ENCODE results near the gene DLGAP5. TPM values are rescaled to one million over a fixed set of nuclear protein-coding genes. Genes with fewer than 3 reads are reported as not detected.
A peak's percentile ranks its signal among the peaks of the same experiment; 100 is the strongest.

DLGAP5 gene
- total and polyA plus RNA-seq, 8 donors: 1.8 to 57.3 (median 23.0) TPM

- TF ChIP-seq CTCF (IDR thresholded peaks at IDR 0.05): no peak
- intact Hi-C loops (cut with DNase I): no loop called here
- Histone ChIP-seq H3K27ac (no peak overlapping the region), H3K4me1 (no peaks in the 10 kb centered on the region), H3K4me3 (no peak overlapping the region), H3K9me3 (no peaks in the 10 kb centered on the region), H3K36me3 (peaks cover 0 to 7% of the 10 kb centered on the region in 2 donors), H3K27me3 (no peaks in the 10 kb centered on the region)
- ATAC-seq (no peak), DNase-seq (no peak)
These were observed 39.8 kb downstream of the DLGAP5 start for GRCh38 chr14:55151601-55152000.

- Histone ChIP-seq H3K4me1 (no peaks in the 10 kb centered on the region), H3K9me3 (no peaks in the 10 kb centered on the region), H3K27me3 (no peaks in the 10 kb centered on the region), H3K36me3 (peaks cover 4 to 59% of the 10 kb centered on the region in 2 donors), H3K27ac (no peak overlapping the region), H3K4me3 (no peak overlapping the region)
- ATAC-seq (no peak), DNase-seq (no peak)
- no peak for TF ChIP-seq CTCF (IDR thresholded peaks at IDR 0.05)
- intact Hi-C loops (cut with DNase I): loop anchor here in 1 of 2 donors (10.0 kb wide), 1 partner anchor 52 kb away; no protein-coding TSS in a partner anchor
These were observed 45.0 kb downstream of the DLGAP5 start for GRCh38 chr14:55146425-55146824.

- H3K36me3 ChIP-seq: peaks cover 4 to 96% of the 10 kb centered on the region in 2 donors
- no peak overlapping the region for H3K27ac ChIP-seq
- intact Hi-C loops (cut with DNase I): loop anchor here in 1 of 2 donors (10.0 kb wide), 1 partner anchor 48 kb away; no protein-coding TSS in a partner anchor
These were observed 48.9 kb downstream of the DLGAP5 start for GRCh38 chr14:55142466-55142865.

GRCh38 chr14:55141825-55142224 lies 49.6 kb downstream of the DLGAP5 start:
- H3K4me3 ChIP-seq: no peak overlapping the region
- no peaks in the 10 kb centered on the region for H3K9me3 ChIP-seq
- no peak for TF ChIP-seq CTCF (IDR thresholded peaks at IDR 0.05)
- no peak overlapping the region for H3K27ac ChIP-seq
- DNase-seq (no peak), ATAC-seq (no peak)
- H3K27me3 ChIP-seq: no peaks in the 10 kb centered on the region
- peaks cover 4 to 91% of the 10 kb centered on the region in 2 donors for H3K36me3 ChIP-seq
- intact Hi-C loops (cut with DNase I): loop anchor here in 1 of 2 donors (10.0 kb wide), 1 partner anchor 47 kb away; no protein-coding TSS in a partner anchor
- H3K4me1 ChIP-seq: peaks cover 2 to 37% of the 10 kb centered on the region in 2 donors

More at GRCh38 chr14:55142466-55142865, 48.9 kb downstream of the DLGAP5 start:
- Histone ChIP-seq H3K27me3 (no peaks in the 10 kb centered on the region), H3K9me3 (no peaks in the 10 kb centered on the region), H3K4me3 (no peak overlapping the region), H3K4me1 (peaks cover 0 to 31% of the 10 kb centered on the region in 2 donors)
- no peak for ATAC-seq
- DNase-seq: no peak
- TF ChIP-seq CTCF (IDR thresholded peaks at IDR 0.05): no peak

- DNase-seq (no peak), ATAC-seq (no peak)
- no peak for TF ChIP-seq CTCF (IDR thresholded peaks at IDR 0.05)
- Histone ChIP-seq H3K4me1 (peaks cover 9 to 55% of the 10 kb centered on the region in 2 donors), H3K9me3 (no peaks in the 10 kb centered on the region), H3K4me3 (no peak overlapping the region), H3K36me3 (peaks cover 4 to 88% of the 10 kb centered on the region in 2 donors), H3K27ac (peak overlapping the region in 1 of 2 donors; percentile 39), H3K27me3 (no peaks in the 10 kb centered on the region)
- intact Hi-C loops (cut with DNase I): loop anchor here in 1 of 2 donors (10.0 kb wide), 1 partner anchor 45 kb away; no protein-coding TSS in a partner anchor
These were observed 51.5 kb downstream of the DLGAP5 start for GRCh38 chr14:55139696-55140509.
